HG02588 (cell line): Measurements from ENCODE around the gene MIER1.
"Not testable (repeated sequence)": the region's sequence is repeated elsewhere in the genome, so short reads cannot be mapped to it uniquely, and the experiment has no call there.

Experiments
- ATAC-seq: cut with Tn5 transposase; IDR thresholded peaks from one replicate; pipeline ENCODE4 v1.9.1; 2021; ENCODE audit warnings: mild to moderate bottlenecking, moderate library complexity; ENCODE audit not compliant: unreplicated experiment

Gene MIER1

DNA sequence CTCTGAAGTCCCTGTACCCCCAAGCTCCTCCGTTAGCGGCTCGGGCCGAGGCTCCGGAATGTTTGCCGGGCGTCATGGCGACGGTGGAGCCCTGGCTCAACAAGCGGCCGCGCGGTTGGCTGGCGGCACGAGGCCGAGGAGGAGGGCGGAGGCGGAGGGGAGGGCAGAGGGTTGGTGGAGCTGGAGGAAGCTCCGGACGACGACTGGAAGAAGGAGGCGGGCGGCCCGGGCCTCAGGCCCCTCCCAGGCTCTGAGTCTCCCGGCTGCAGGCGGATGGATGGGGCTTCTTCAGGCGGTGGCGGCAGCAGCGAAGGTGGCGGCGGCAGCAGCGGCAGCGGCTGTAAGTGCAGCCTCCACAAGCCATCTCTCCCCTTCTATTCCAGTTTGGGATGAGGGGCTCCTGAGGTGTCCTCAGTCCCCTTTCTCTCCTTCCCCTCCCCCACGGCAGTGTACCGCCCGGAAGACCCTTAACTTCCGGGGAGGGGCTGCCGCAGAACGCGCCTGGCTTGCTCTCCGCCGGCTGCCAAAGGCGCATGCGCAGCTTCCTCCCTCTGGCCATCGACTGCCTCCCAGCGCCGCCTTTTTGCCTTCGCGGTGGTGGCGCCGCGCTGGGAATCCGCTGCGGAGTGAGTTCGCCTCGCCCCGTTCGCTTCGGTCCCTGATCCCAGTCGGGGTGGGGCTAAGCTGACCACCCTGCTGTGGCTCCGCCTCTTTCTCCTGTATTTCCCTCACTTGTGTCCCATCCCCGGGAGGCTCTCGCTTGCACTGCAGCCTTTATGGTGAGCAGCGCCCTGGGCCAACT lies at the start of gene MIER1, which contains the start of gene DNAI4:
Gene MIER1, plus strand, starts transcription at position 235 of the 802 bp plus-strand sequence. Its CDS starts 39 bp downstream, at position 274.
Gene DNAI4, minus strand, starts transcription at position 101 of the 802 bp plus-strand sequence. Its CDS starts 25 bp downstream, at position 76.
- peak; percentile 95 for ATAC-seq

GRCh38 chr1:66876664-66877063 lies 48.1 kb upstream of the MIER1 start:
- no peak for ATAC-seq

GRCh38 chr1:66889030-66889429 lies 35.8 kb upstream of the MIER1 start:
- no peak for ATAC-seq

- no peak for ATAC-seq
These were observed 34.2 kb upstream of the MIER1 start for GRCh38 chr1:66890621-66891020.

DNA sequence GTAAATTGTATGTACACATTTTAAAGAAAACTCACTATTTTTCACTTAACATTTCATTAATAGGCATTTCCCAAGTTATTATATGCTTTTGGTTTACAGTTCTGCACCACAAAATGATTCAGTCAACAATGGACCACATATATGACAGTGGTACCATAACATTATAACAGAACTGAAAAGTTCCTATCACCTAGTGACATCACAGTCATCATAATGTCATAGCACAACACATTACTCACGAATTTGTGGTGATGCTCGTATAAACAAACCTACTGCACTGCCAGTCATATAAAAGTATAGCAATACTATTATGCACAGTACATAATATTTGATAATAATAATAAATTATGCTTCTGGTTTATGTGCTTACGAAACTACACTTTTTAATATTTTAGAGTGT lies 31.1 kb upstream of the MIER1 start:
- no peak for ATAC-seq

- not testable (repeated sequence) for ATAC-seq
These were observed 9.6 kb upstream of the MIER1 start for GRCh38 chr1:66915203-66915602.

GRCh38 chr1:66916320-66916719 lies 8.5 kb upstream of the MIER1 start:
- ATAC-seq: no peak

- no peak for ATAC-seq
These were observed 7.3 kb upstream of the MIER1 start for GRCh38 chr1:66917476-66917875.

DNA sequence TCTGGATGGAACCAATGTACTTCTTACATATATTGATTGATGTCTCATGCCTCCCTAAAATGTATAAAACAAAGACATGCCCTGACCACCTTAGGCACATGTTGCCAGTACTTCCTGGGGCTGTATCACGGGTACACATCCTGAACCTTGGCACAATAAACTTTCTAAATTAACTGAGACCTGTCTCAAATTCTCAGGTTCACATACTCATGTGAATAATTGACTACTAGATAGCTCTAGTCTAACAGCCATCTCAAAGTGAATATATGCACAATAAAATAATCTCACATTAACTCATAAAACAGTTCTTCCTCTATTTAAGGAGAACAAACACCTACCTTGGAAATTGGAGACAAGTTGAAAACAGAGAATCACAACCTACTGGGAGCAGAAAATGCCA lies 5.7 kb upstream of the MIER1 start:
- ATAC-seq: no peak

DNA sequence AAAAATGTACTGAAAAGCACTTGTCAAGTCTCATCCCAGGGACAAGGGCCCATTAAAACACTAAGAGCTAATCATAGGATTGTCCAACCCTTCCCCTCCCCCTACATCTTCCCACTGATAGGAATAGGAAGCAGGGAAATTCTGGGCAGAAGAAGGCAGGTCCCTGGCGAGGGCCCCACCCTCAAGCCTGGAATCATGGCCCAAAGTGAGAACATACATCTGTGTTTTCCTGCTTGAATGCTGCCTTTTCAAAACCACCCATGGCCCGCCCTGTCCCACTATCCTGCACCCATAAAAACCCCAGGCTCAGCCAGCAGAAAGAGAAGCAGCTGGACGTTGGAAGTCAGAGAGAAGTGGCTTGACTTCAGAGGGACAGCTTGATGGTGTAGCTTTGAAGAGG lies 5.0 kb upstream of the MIER1 start:
- no peak for ATAC-seq

DNA sequence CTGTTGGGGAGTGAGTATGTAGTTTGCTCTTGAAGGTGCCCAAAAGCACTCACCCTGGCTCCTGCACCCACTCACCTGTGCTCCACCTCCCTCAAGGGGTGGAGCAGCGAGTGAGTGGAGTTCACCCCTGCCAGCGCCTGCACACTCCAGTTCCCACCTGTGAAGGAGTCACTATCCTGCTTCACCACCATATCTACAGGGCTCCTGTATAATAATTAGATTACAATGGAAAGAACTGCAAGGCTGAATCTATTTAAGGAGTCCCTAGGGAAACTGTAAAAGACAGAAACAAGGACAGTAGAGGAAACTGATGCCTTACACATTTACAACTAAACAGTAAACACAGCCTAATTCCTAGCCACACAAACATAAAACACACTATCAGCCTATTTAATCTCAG lies 4.2 kb upstream of the MIER1 start:
- ATAC-seq: no peak

DNA sequence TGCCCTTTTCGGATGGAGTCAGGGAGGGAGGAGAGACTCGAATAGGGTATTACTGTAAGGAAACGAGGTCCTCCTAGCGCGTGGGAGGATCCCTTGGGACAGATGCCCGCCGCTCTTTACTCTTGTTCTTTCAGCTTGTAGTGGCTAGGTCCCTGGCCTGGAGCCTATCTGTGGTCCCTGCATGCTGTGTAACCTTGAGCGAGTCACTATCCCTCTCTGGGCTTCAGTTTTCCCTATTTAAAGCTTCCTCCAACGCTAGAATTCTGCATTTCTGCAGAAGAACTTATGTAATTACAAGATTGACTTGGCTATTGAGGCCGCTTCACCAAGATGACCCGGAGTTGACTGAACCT lies 744 bp downstream of the MIER1 start:
- ATAC-seq: peak; percentile 0

GRCh38 chr1:66925944-66926343 lies 1.2 kb downstream of the MIER1 start:
- ATAC-seq: no peak

DNA sequence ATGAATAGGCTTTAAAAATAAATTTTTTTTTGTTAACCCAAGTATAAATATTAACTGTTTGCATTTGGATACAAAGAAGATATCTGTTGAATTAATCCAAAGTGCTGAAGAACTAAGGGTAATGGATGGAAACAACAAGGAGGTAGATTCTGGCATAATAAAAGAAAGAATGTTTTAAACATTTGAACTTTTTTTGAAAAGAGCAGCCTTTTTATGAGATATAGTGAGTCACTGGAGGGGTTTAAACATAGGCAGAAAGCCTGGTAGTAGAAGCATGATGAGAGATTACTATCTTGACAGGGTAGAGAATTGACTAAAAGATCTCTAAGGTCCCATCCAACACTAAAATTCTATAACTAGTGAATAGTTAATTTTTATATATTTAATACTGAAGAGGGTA lies 2.7 kb downstream of the MIER1 start:
- no peak for ATAC-seq

GRCh38 chr1:66929146-66929688 lies 4.4 kb downstream of the MIER1 start:
- no peak for ATAC-seq

- ATAC-seq: no peak
These were observed 4.9 kb downstream of the MIER1 start for GRCh38 chr1:66929691-66929998.

DNA sequence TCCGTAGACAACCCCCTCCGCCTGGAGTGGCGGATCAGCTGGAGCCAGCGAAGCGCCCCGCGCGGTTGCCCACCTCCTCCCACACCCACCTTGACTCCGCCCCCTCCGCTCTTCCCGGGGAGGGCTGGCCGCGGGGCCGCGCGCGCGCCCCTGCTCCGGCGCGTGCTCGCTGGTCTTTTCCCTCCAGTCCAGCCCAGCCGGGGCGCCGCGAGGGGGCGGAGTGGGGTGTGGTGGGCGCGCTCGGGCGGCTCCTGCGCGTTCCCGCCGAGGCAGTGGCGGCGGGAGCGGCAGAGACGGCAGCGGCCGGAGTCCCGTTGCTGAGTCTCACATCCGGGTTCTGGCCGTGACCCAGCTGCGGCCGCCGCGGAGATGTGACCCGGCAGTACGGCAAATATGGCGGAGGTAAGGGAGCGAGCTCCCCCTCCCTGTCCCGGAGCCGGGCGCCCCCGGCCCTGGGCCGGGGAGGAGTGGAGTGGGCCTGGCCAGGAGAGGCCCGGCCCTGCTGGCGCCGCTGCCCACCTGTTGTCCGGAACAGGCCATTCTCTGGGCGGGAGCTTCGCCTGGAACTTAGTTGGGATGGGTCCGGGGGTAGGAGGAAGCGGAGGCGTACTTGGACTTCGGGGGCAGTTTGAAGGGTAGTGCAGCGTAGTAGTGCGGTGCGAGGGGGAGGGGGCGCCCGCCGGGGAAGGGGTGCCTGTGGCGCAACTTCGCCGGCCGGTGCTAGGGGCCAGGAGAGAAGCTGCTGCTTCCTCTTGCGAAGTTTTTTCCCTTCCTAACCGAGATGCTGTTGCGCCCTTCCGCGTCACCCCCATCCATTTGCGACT lies 5.4 kb downstream of the MIER1 start:
- ATAC-seq: peak; percentile 71

DNA sequence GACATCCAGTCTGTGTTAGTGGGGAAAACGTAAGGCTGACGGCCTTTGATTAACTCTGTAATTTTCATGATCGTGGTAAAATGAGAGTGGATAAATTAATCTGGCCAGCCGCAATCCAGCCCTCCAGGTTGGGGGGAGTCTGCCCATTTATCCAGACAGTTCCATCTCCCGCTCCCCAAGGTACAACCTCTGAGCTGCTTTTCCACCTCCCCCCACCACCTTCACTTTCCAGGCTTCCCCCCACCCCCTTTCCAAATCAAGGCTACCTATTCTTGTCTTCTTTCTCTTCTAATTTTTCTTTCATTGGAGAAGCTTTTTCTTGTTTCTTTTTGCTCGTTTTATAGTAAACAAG lies 6.0 kb downstream of the MIER1 start:
- ATAC-seq: no peak

- no peak for ATAC-seq
These were observed 6.8 kb downstream of the MIER1 start for GRCh38 chr1:66931590-66931989.

GRCh38 chr1:66932291-66932690 lies 7.5 kb downstream of the MIER1 start:
- no peak for ATAC-seq

DNA sequence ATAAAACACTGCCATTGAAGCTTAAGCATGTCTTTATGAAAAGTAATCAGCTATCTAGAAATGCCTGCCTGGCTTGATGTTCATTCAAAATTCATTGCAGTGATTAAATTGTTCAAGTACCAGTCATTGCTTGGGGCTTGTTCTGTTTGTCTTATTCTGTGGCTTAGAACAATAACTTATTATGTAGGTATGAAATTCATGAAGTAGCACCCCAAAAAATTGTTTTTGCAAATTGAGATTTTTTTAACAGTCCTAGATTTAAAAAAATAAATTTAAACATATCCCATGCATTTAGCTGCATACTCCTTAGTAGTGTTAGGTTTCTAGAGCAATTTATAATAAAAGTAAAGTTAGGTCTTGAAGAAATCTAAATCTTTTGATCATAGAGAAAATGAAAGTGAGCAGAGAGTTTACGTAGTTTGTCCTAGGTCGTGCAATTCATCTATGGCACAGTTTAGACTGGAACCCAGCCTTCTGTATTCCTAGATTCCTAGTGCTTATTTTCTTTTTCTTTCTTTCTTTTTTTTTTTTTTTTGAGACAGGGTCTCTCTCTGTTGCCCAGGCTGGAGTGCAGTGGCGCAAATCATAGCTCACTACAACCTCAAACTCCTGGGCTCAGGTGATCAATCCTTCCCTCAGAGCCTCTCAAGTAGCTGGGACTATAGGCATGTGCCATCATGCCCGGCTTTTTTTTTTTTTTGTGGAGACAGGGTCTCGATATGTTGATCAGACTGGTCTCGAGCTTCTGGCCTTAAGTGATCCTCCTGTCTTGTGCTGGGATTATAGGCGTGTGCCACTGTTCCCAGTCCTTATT lies 9.3 kb downstream of the MIER1 start:
- no peak for ATAC-seq
